ENCODE measurements around the gene BABAM2. TPM values are rescaled to one million over a fixed set of nuclear protein-coding genes. Genes with fewer than 3 reads are reported as not detected.

Gene BABAM2
- total RNA-seq, 2 donors from 2014 or later, result 36.4 to 40.9 TPM

GRCh38 chr2:27907547-27907946, 17.0 kb downstream of the BABAM2 start:
- H3K4me1 ChIP-seq (ENCODE audit: control insufficient read depth, insufficient read depth, low read length), result no peaks in the 10 kb centered on the region
- no peaks in the 10 kb centered on the region for H3K9me3 ChIP-seq (ENCODE audit: control insufficient read depth, low read length)
- Mint-ChIP-seq H3K4me3 (no peak overlapping the region), H3K4me1 (no peaks in the 10 kb centered on the region), H3K27me3 (ENCODE audit: insufficient read depth) (no peaks in the 10 kb centered on the region), H3K9me3 (no peaks in the 10 kb centered on the region), H3K36me3 (ENCODE audit: low read depth) (no peaks in the 10 kb centered on the region), H3K27ac (no peak overlapping the region)
- no peaks in the 10 kb centered on the region for H3K36me3 ChIP-seq (ENCODE audit: control insufficient read depth, insufficient read depth, low read length)
- no peak overlapping the region for H3K4me3 ChIP-seq (ENCODE audit: low read length)
- no peak overlapping the region for H3K27ac ChIP-seq (ENCODE audit: low read depth, low read length)
- TF ChIP-seq, protein P1, sequence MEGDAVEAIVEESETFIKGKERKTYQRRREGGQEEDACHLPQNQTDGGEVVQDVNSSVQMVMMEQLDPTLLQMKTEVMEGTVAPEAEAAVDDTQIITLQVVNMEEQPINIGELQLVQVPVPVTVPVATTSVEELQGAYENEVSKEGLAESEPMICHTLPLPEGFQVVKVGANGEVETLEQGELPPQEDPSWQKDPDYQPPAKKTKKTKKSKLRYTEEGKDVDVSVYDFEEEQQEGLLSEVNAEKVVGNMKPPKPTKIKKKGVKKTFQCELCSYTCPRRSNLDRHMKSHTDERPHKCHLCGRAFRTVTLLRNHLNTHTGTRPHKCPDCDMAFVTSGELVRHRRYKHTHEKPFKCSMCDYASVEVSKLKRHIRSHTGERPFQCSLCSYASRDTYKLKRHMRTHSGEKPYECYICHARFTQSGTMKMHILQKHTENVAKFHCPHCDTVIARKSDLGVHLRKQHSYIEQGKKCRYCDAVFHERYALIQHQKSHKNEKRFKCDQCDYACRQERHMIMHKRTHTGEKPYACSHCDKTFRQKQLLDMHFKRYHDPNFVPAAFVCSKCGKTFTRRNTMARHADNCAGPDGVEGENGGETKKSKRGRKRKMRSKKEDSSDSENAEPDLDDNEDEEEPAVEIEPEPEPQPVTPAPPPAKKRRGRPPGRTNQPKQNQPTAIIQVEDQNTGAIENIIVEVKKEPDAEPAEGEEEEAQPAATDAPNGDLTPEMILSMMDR (conservative IDR thresholded peaks at IDR 0.05), result no peak
- 83 to 100% methylated on average over 1 of the region's 3 CpGs for WGBS, 2 experiments (ENCODE audit: insufficient coverage in 1 of 2, insufficient read length in 1 of 2)
- H3K27me3 ChIP-seq (ENCODE audit: control insufficient read depth, insufficient read depth, low read length, poor library complexity, severe bottlenecking), result no peaks in the 10 kb centered on the region
- no peak overlapping the region for H3K9ac ChIP-seq (ENCODE audit: extremely low read depth, low read length, poor library complexity, severe bottlenecking)
- no peak for DNase-seq

GRCh38 chr2:27909901-27910300, 19.4 kb downstream of the BABAM2 start:
- TF ChIP-seq, protein P1 (conservative IDR thresholded peaks at IDR 0.05), result no peak
- DNase-seq, result no peak
- H3K27me3 ChIP-seq (ENCODE audit: control insufficient read depth, insufficient read depth, low read length, poor library complexity, severe bottlenecking), result no peaks in the 10 kb centered on the region
- Mint-ChIP-seq H3K4me1 (no peaks in the 10 kb centered on the region), H3K36me3 (ENCODE audit: low read depth) (no peaks in the 10 kb centered on the region), H3K27me3 (ENCODE audit: insufficient read depth) (no peaks in the 10 kb centered on the region), H3K4me3 (no peak overlapping the region), H3K9me3 (no peaks in the 10 kb centered on the region), H3K27ac (no peak overlapping the region)
- H3K4me3 ChIP-seq (ENCODE audit: low read length), result no peak overlapping the region
- no peaks in the 10 kb centered on the region for H3K36me3 ChIP-seq (ENCODE audit: control insufficient read depth, insufficient read depth, low read length)
- 91 to 100% methylated on average over 1 to 2 of the region's 2 CpGs for WGBS, 2 experiments (ENCODE audit: insufficient coverage in 1 of 2, insufficient read length in 1 of 2)
- no peaks in the 10 kb centered on the region for H3K4me1 ChIP-seq (ENCODE audit: control insufficient read depth, insufficient read depth, low read length)
- H3K9ac ChIP-seq (ENCODE audit: extremely low read depth, low read length, poor library complexity, severe bottlenecking), result no peak overlapping the region
- H3K27ac ChIP-seq (ENCODE audit: low read depth, low read length), result no peak overlapping the region
- H3K9me3 ChIP-seq (ENCODE audit: control insufficient read depth, low read length), result no peaks in the 10 kb centered on the region

- Histone ChIP-seq H3K4me1 (ENCODE audit: control insufficient read depth, insufficient read depth, low read length) (no peaks in the 10 kb centered on the region), H3K9ac (ENCODE audit: extremely low read depth, low read length, poor library complexity, severe bottlenecking) (no peak overlapping the region), H3K9me3 (ENCODE audit: control insufficient read depth, low read length) (no peaks in the 10 kb centered on the region), H3K27me3 (ENCODE audit: control insufficient read depth, insufficient read depth, low read length, poor library complexity, severe bottlenecking) (no peaks in the 10 kb centered on the region), H3K27ac (ENCODE audit: low read depth, low read length) (no peak overlapping the region), H3K36me3 (ENCODE audit: control insufficient read depth, insufficient read depth, low read length) (no peaks in the 10 kb centered on the region), H3K4me3 (ENCODE audit: low read length) (no peak overlapping the region)
- Mint-ChIP-seq H3K27me3 (ENCODE audit: insufficient read depth) (no peaks in the 10 kb centered on the region), H3K9me3 (no peaks in the 10 kb centered on the region), H3K4me1 (no peaks in the 10 kb centered on the region), H3K36me3 (ENCODE audit: low read depth) (no peaks in the 10 kb centered on the region), H3K27ac (no peak overlapping the region), H3K4me3 (no peak overlapping the region)
- WGBS, 2 experiments (ENCODE audit: insufficient coverage in 1 of 2, insufficient read length in 1 of 2), result 91% methylated on average over 2 of the region's 2 CpGs; no CpG with 5 or more reads in 1 of the 2 experiments
- TF ChIP-seq, protein P1 (conservative IDR thresholded peaks at IDR 0.05), result no peak
- DNase-seq, result no peak
Observed at GRCh38 chr2:27911458-27912210, 21.1 kb downstream of the BABAM2 start.

All from endodermal cell (in vitro differentiated cells).